Adrenal gland (tissue), 12 donors: Measurements from ENCODE around the gene LIPJ. TPM values are rescaled to one million over a fixed set of nuclear protein-coding genes. Genes with fewer than 3 reads are reported as not detected.

Source experiments
- DNase-seq, 7 donors: peaks; one replicate each; pipeline ENCODE4 v3.0.0-alpha.2; 2019 to 2020
- H3K27ac ChIP-seq, 5 donors: fragments of 200-600 bp; sonication (generic) in 4 of 5; 1 replicate in 3 of 5; 2 replicates in 2 of 5; pipeline versions ENCODE4 v1.5.1 to v1.8.0; 2016 to 2020; ENCODE audit warnings: mild to moderate bottlenecking in 1 of 5
- H3K27me3 ChIP-seq: fragments of 200-600 bp; 2 replicates; pipeline ENCODE4 v1.8.0; 2021
- H3K36me3 ChIP-seq, 2 donors: fragments of 200-600 bp; replicated peaks in 1 of 2; 1 replicate in 1 of 2; 2 replicates in 1 of 2; pipeline versions ENCODE4 v1.5.1 to v1.8.0; 2018 to 2022
- H3K4me1 ChIP-seq, 2 donors: fragments of 200-600 bp; replicated peaks in 1 of 2; 1 replicate in 1 of 2; 2 replicates in 1 of 2; pipeline versions ENCODE4 v1.5.1 to v1.8.0; 2018 to 2021
- H3K4me3 ChIP-seq, 4 donors: fragments of 200-600 bp; sonication (generic) in 3 of 4; one replicate each; pipeline ENCODE4 v1.5.1; 2016 to 2018
- H3K9me3 ChIP-seq, 3 donors: fragments of 200-600 bp; sonication (generic) in 1 of 3; replicated peaks in 1 of 3; 1 replicate in 2 of 3; 2 replicates in 1 of 3; pipeline versions ENCODE4 v1.5.1 to v1.8.0; 2016 to 2021
- POLR2A ChIP-seq, 2 donors: fragments of 450-650 bp; IDR thresholded peaks; one replicate each; pipeline ENCODE4 v1.6.1; 2017; ENCODE audit warnings: antibody characterized with exemption in 2 of 2, mild to moderate bottlenecking in 2 of 2, moderate library complexity in 1 of 2
- WGBS, 4 donors: extraction: QIAGEN DNeasy Blood & Tissue Kit in 2 of 4; methylation state at CpG; one replicate each; pipeline versions ENCODE4 v1.1.5 to v1.1.7; 2013 to 2017; 5-methylcytosine and 5-hydroxymethylcytosine counted together
- intact Hi-C, 2 donors: fragments of 100-400 bp; cut with DNase I; formaldehyde crosslinking; loops; one replicate each; pipeline versions ENCODE4 v1.14.1 to v1.15.0; 2022 to 2023
- polyA plus RNA-seq, 3 donors: library from polyadenylated mRNA; stranded (reverse); fragments of 200-250 nt in 2 of 3; fragments of 350-450 nt in 1 of 3; fragmentation: Illumina TruSeq in 1 of 3; extraction: RNeasy Lipid Tissue Mini Kit (QIAGEN cat#74804) in 1 of 3; gene quantifications; one replicate each; pipeline ENCODE4 v1.2.3, GENCODE V29; 2013 to 2014
- total RNA-seq, 9 donors: library from RNA; depleted of rRNA in 4 of 9; stranded (reverse); fragments of >200 nt in 4 of 9; fragments of 120-200 nt in 1 of 9; fragmentation: NEBNext Ultra II Directional in 1 of 9; extraction: Animal tissue kit (Norgen Biotek cat#: 25700) in 1 of 9; gene quantifications; one replicate each; pipeline versions ENCODE4 v1.1.0 to v1.2.4, GENCODE V29; 2013 to 2023
- TF ChIP-seq, protein P1 (sequence below), 6 experiments: fragments of 450-650 bp in 4 of 6; fragments of 200-600 bp in 2 of 6; sonication (generic) in 1 of 6; IDR thresholded peaks; 1 replicate in 5 of 6; 2 replicates in 1 of 6; pipeline versions ENCODE4 v1.5.1 to v1.8.0; 2016 to 2021; ENCODE audit warnings: antibody characterized with exemption in 6 of 6, mild to moderate bottlenecking in 2 of 6, moderate library complexity in 1 of 6
- donor health status: healthy with polysubstance abuse.
- donor health status: Bipolar disorder and iron deficiency.
- donor health status: DM: yes; HTN: yes; CAD: no.
- donor health status: DM: no; HTN: no; CAD: no.
- donor health status: DM: no; HTN: no; CAD: no.
- donor health status: DM: yes; HTN: yes; CAD: no.

LIPJ gene
- total and polyA plus RNA-seq, 12 donors: 0.05 to 0.17 (median 0.07) TPM; not detected in 9

GRCh38 chr10:88546497-88546896 is 40.1 kb upstream of the LIPJ start:
- H3K36me3 ChIP-seq: no peaks in the 10 kb centered on the region
- H3K27me3 ChIP-seq: no peaks in the 10 kb centered on the region
- H3K4me1 ChIP-seq: peaks cover 0 to 6% of the 10 kb centered on the region in 2 donors
- H3K9me3 ChIP-seq: no peaks in the 10 kb centered on the region
- DNase-seq: no peak
- H3K27ac ChIP-seq: no peak overlapping the region
- H3K4me3 ChIP-seq: no peak overlapping the region
- TF ChIP-seq POLR2A (IDR thresholded peaks at IDR 0.05): no peak
- TF ChIP-seq, protein P1, sequence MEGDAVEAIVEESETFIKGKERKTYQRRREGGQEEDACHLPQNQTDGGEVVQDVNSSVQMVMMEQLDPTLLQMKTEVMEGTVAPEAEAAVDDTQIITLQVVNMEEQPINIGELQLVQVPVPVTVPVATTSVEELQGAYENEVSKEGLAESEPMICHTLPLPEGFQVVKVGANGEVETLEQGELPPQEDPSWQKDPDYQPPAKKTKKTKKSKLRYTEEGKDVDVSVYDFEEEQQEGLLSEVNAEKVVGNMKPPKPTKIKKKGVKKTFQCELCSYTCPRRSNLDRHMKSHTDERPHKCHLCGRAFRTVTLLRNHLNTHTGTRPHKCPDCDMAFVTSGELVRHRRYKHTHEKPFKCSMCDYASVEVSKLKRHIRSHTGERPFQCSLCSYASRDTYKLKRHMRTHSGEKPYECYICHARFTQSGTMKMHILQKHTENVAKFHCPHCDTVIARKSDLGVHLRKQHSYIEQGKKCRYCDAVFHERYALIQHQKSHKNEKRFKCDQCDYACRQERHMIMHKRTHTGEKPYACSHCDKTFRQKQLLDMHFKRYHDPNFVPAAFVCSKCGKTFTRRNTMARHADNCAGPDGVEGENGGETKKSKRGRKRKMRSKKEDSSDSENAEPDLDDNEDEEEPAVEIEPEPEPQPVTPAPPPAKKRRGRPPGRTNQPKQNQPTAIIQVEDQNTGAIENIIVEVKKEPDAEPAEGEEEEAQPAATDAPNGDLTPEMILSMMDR (IDR thresholded peaks at IDR 0.05): no peak
- intact Hi-C loops: no loop called here
- WGBS, 4 donors: 50 to 70% (median 65%) methylated on average over 3 of the region's 3 CpGs

DNA sequence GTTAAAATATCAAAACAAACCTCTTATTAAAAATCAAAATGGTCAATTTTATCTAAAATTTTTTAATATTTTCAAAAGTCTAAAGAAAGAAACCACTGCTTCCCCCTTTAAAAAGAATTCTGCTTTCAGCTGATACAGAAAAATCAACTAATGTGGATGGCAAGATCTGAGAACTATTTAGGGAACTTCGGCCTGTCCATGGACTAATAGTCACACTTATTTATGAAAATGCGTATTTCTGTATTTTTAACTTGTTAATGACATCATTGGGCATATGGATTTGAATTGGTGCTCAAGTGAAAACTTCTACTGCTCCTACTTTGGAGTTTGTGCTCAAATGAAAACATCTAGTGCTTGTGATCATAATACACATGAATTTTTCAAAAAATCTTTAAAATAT is 35.3 kb upstream of the LIPJ start:
- H3K4me1 ChIP-seq: peaks cover 0 to 7% of the 10 kb centered on the region in 2 donors
- H3K4me3 ChIP-seq: no peak overlapping the region
- no peak overlapping the region for H3K27ac ChIP-seq
- WGBS, 4 donors: 87 to 92% (median 89%) methylated on average over 2 of the region's 2 CpGs
- H3K27me3 ChIP-seq: no peaks in the 10 kb centered on the region
- intact Hi-C loops: loop anchor here in 1 of 2 donors (5.0 kb wide), 1 partner anchor 699 kb away; no protein-coding TSS in a partner anchor
- DNase-seq: no peak
- TF ChIP-seq, protein P1 (IDR thresholded peaks at IDR 0.05): no peak
- no peak for TF ChIP-seq POLR2A (IDR thresholded peaks at IDR 0.05)
- H3K9me3 ChIP-seq: no peaks in the 10 kb centered on the region
- no peaks in the 10 kb centered on the region for H3K36me3 ChIP-seq

DNA sequence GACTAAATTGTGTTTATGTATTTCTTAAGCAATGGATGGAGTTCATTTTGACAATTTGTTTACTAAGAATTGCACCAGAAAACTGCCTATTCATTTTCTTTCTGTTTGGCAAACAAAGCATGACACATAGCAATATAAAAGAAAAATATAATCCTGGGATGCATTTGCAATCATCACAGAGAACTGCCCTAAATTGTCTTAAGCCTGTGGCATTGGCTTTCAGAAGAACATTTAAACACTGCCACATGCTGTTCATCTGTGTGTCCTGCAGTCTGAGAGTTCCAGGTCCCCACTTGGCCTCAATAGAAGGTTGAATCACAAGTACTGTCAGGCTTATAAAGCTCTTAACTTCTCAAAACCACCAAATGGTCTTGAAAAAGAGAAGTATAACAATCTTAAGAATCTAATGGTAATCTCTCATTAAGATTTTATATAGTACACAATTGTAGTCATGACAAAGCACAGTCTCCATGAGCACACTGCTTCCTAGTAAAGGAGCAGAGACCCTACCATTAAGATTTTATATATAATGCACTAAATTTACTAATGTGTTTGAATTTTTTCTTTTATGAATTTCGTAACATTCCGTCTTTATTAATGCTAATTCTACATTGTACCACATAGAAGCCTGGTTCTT is 33.3 kb upstream of the LIPJ start:
- H3K36me3 ChIP-seq: no peaks in the 10 kb centered on the region
- no peak overlapping the region for H3K27ac ChIP-seq
- DNase-seq: peak; percentile 49 to 91 (median 65)
- peaks cover 0 to 13% of the 10 kb centered on the region in 2 donors for H3K4me1 ChIP-seq
- TF ChIP-seq, protein P1 (IDR thresholded peaks at IDR 0.05): peak; percentile 57 to 88 (median 79)
- no peak for TF ChIP-seq POLR2A (IDR thresholded peaks at IDR 0.05)
- intact Hi-C loops: loop anchor here in 1 of 2 donors (5.0 kb wide), 1 partner anchor 701 kb away; no protein-coding TSS in a partner anchor
- H3K9me3 ChIP-seq: no peaks in the 10 kb centered on the region
- H3K27me3 ChIP-seq: no peaks in the 10 kb centered on the region
- no peak overlapping the region for H3K4me3 ChIP-seq
- 35 to 66% (median 51%) methylated on average over 2 of the region's 2 CpGs for WGBS, 4 donors

GRCh38 chr10:88555190-88555908 is 31.2 kb upstream of the LIPJ start:
- Histone ChIP-seq H3K36me3 (no peaks in the 10 kb centered on the region), H3K4me1 (peaks cover 0 to 13% of the 10 kb centered on the region in 2 donors)

More at GRCh38 chr10:88555190-88555908, 31.2 kb upstream of the LIPJ start:
- DNase-seq: no peak
- no peak overlapping the region for H3K4me3 ChIP-seq
- no peaks in the 10 kb centered on the region for H3K9me3 ChIP-seq
- H3K27ac ChIP-seq: no peak overlapping the region
- no peak for TF ChIP-seq POLR2A (IDR thresholded peaks at IDR 0.05)
- TF ChIP-seq, protein P1 (IDR thresholded peaks at IDR 0.05): no peak
- intact Hi-C loops: loop anchor here in 1 of 2 donors (5.0 kb wide), 1 partner anchor 153 kb away; no protein-coding TSS in a partner anchor
- 85 to 93% (median 89%) methylated on average over 7 of the region's 7 CpGs for WGBS, 4 donors
- H3K27me3 ChIP-seq: no peaks in the 10 kb centered on the region
